Raji (cell line): ENCODE measurements around the gene SYMPK.

Experiments
- POLR2A ChIP-seq: IDR thresholded peaks from 2 replicates; pipeline ENCODE4 v1.6.1; 2011; ENCODE audit warnings: low read depth, low read length, control low read depth; ENCODE audit not compliant: insufficient read depth

Gene SYMPK

DNA sequence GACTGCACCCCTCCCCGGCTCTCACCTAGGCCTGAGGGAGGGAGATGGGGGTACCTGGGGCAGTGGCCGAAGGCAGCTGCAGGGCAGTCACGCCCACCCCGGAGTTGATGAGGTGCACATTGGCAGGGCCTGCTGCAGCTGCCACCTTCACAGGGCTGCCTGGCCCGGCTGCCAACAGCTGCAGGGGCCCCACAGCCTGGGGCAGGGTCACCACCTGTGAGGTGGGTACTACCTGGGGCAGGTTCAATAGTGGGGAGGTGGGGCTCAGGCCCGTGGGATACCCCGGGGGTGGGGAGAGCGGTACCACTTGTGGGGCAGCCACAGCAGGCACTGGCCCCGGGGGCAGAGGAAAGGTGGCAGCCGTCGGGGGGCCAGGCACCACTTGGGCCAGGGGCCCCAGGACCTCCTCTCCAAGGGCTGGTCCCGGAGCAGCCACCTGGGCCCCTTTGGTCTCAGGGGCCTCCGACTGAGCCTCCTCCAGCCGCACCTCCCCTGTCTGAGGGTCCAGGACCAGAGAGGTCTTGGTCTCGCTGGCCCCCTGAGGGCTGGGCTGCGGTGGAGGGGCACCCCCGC, 96.6 kb downstream of the SYMPK start:
- no peak for TF ChIP-seq POLR2A

DNA sequence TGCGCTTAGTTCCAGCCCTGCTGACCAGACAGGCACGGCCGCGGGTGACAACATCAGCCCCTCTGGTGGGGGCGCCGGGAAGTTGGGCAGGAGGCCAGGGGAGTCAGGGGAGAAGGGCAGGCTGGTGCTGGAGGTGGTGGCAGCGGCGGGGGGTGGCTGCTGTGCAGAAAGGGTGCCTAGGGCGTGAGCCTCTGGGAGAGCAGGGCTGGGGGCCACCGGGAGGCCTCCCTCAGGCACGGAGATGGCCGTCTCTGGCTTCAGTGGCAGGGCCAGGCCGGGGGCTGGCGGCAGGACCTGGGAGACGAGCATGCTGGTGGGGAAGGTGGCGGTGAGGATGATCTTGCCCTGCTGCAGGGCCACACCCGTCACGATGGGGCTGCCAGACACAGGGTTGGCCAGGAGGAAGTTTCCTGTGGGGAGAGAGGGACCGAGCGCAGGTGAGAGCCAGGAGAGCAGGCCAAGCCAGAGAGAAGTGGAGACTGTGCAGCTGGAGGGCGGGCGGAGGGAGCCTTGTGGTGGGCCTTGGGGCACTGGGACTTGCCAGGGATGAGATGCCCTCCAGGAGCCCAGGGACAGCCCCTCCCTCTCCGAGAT, 97.1 kb downstream of the SYMPK start:
- no peak for TF ChIP-seq POLR2A
